Measurements from ENCODE around the gene TNNI3.

The TNNI3 gene

DNA sequence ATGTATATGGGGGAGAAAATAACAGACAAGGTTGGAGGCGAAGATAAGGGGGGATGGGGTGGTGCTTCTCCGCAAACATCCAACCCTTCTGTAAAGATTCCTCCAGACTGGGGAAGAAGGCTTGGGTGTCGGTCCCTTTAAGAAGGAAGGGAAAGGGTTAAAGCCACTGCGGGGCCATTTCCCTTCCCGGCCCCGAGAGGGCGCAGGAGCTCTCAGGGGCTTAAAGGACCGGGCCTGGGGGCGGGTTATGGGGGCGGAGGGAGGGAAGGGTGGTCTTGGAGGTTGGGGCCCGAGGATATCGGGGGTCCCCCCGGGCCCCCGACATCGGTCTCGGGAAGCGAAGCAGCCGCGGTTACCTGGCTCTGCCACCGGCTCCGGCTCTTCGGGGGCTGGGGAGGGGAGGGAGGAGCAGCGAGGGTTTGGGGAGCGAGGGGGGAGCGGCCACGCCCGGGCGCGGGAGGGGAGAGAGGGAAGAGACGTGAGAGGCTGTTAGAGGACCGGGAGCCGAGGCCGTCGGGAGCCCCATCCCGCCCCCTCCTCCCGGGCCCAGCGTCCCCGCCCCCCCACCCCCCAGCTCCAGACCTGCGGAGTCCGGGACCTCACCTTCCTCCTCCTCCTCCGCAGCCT is 11.3 kb downstream of the TNNI3 start:
- no peak for DNase-seq

DNA sequence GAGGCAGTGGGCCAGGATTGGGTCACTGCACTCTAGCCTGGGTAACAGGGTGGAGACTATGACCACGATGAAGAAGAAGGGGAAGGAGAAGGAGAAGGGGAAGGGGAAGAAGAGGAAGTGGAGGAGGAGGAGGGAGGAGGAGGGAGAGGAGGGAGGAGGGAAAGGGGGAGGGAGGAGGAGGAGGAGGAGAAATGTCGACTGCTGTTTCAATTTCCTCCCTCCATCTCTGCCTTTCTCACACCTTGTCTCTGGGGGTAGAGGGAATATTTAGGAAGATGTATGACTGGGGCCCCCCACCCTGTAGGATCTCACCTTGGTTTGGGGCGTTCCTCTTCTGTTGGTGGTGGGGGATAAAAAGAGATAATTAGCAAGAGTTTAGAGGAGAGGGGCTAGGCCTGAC is 12.3 kb downstream of the TNNI3 start:
- no peak for DNase-seq

DNA sequence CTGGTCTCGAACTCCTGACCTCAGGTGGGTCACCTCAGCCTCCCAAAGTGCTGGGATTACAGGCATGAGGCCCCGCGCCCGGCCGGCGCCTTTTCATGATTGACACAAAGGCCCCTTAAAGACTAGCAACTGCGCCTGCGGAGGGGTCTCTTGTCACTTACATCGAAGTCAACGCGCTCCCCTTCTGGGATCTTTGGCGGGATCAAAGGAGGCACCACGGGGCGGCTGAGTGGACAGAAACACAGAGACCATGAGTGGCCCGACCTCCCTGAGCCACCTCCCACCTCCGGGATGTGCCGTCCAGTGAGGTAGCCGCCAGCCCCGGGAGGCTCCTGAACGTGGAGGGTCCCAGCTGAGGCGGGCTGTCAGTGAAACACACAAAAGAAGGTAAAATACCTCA is 15.8 kb downstream of the TNNI3 start:
- DNase-seq, result no peak

DNA sequence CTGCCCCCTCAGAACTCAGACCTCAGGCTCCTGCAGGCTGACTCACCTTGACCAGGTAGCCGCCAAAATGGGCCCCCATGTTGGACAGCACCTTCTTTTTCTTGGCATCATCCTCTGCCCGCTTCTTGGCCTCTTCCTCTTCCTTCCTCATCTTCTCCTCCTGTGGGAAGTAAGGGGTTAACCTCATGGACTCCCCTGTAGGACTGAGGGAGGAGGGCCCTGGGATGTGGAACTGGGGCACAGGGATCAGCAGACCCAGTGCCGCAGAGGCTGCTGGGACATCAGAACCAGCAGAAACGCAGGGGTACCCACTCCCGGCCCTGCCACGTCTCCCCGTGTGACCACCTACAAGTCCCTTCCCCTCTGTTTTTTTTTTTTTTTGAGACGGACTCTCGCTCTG is 19.6 kb downstream of the TNNI3 start:
- DNase-seq, result no peak

DNA sequence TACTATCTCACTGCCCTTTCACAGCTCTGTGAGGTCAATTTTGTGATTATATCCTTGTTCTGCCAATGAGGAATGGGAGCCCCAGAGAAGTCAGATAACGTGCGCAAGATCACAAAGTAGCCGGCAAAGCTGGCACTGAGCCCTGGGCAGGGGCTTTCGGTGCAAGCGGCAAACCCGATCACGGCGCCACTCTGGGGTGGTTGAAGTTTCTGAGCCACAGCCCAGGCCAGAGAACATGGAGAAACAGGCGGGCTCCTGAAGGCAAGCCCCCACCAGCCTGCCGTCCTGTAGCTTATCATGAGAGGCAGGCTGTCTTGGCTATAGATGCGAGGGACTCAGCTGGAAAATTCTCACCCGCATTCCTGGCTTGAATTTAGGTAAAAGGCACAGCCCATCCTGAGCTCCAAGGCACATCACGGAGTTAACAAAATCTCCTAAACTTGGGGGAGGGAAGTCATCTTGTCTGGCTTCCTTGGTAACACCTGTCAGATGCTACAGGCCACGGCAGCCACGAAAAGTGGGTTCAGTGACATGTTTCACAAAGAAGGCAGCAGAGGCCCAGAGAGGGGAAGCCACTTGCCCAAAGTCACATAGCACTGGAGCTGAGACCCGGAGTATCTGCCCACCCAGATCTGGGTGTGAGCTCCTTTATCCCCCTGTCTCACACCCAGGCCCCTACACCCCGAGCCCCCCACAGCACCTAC is 21.0 kb downstream of the TNNI3 start:
- DNase-seq, result no peak

DNA sequence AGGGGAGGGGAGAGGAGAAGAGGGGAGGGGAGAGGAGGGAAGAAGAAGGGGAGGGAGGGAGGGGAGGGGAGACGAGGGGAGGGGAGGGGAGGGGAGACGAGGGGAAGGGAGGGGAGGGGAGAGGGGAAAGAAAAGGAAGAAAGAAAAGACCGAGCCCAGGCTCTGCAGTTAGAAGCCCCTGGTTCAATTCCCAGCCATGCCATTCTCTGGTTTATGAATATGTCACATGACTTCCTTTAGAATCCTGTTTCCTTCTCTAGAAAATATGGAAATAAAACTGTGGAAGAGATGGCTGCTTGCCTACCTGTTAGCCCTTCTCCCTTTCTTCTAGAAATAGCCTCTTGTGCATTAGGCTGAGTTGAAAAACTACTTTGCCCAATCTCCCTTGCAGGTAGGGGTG is 22.8 kb downstream of the TNNI3 start:
- DNase-seq, result no peak

DNA sequence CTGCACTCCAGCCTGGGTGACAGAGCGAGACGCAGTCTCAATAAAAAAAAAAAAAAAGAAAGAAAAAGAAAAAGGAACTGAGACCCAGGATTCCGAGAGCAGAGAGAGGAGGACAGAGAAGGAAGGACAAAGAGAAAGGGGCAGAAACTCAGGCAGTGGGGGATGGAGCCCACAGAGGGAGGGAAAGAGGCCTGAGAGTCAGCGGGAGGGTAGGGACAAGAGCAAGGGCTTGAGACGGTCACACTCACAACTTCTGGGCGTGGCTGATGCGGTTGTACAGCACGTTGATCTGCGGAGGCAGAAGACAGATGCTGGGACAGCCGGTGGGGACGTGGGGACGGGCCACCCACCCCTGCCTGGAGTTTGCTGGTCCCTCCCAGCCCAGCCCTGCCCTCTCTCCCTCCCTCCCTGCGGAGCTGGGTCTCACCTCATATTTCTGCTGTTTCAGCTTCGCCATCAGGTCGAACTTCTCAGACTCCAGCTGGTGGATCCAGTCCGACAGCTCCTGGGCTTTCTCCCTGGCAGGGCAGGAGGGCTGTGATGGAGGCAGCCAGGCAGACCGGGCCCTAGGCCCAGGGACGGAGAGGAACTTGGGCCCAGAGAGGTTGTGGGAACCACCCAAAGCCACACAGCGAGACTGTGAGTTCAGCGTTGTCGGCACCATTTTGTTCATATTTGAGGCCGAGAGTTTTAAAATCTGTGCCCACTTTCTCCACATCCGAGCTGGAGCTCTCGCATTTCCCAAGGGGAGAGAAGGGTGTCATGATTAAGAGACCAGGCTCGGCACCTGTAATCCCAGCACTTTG is 23.7 kb downstream of the TNNI3 start:
- no peak for DNase-seq

DNA sequence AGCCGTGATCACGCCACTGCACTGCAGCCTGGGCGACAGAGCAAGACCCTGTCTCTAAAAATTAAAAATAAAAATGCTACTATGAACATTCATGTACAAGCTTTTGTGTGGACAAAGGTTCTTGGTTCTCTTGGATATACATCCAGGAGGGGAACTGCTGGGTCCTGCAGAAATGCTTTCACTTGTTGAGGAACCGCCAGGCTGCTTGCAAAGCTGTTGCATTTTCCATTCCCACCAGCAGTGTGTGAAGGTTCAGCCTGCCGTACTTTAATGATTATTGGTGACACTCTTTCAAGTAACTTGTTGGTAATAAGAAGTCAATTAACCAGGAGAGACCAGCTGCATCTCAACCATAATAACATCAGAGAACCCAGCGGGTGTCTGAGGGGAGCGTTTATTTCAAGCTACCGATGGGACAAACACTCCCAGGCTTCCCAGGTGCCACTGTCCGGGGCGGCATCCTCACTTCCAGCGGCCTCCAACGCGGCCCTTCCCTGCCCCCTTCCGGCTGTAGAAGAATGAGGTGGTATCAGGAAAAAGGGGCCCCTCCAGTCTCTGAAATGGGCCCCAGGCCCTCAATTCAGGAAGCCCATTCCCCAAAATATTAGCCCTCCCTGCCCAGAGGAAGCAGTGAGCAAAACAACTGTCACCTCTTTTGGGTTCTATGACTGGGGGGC is 24.9 kb downstream of the TNNI3 start:
- no peak for DNase-seq

DNA sequence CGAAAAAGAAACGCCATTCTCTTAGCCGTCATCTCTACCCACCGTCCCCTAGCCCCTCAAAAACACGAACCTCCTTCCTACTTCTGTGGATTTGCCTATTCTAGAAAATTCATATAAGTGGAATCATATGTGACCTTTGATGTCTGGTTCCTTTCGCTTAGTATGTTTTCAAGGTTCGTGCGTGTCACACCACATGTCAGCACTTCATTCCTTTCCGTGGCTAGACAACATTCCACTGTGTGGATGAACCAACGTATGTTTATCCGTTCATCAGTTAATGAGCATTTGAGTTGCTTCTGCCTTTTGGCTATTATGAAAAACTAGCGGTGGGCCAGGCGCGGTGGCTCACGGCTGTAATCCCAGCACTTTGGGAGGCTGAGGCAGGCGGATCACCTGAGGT is 26.1 kb downstream of the TNNI3 start:
- no peak for DNase-seq

DNA sequence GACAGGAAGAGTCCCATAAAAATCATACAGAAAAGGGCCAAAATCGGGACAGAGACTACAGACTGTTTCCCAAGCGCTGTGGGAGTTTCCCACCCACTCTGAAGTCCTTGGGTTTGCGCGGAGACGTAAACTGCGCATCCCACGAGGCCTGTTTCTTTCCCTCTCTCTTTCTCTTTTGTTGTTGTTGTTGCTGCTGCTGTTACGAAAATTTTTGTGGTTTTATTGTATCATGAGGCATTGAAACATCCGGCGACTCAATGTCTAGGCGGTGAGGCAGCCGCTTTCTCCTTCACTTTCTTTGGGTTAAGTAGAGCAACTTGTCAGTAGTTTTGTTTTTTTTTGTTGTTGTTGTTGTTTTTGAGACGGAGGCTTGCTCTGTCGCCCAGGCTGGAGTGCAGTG is 38.5 kb downstream of the TNNI3 start:
- DNase-seq, result no peak

DNA sequence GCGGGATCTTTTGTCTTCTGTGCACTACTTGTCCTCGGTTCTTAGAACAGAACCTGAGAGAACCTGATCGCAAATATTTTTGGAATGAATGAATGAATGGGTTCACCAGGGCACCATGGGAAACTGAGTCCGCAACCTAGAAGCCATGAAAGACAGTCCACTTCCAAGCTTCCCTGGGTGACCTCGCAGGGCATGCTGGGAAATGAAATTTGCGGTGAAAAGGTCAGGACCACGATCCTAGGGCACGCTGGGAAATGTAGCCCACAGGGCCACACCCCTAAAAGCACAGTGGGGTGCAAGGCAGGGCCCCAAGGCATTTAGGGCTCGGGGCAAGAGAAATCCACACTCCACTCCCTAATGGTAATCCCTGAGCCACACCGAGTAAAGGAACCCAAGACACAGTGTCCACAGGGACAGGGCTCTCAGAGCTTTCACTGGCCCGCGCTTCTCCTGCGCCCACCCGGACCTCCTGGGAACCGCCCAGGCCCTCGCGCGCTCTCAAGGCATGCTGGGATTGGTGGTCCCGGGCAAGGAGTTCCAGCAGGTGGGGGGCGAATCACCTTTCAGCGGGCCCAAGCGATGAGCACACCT is 39.0 kb downstream of the TNNI3 start:
- DNase-seq, result peak; percentile 91

DNA sequence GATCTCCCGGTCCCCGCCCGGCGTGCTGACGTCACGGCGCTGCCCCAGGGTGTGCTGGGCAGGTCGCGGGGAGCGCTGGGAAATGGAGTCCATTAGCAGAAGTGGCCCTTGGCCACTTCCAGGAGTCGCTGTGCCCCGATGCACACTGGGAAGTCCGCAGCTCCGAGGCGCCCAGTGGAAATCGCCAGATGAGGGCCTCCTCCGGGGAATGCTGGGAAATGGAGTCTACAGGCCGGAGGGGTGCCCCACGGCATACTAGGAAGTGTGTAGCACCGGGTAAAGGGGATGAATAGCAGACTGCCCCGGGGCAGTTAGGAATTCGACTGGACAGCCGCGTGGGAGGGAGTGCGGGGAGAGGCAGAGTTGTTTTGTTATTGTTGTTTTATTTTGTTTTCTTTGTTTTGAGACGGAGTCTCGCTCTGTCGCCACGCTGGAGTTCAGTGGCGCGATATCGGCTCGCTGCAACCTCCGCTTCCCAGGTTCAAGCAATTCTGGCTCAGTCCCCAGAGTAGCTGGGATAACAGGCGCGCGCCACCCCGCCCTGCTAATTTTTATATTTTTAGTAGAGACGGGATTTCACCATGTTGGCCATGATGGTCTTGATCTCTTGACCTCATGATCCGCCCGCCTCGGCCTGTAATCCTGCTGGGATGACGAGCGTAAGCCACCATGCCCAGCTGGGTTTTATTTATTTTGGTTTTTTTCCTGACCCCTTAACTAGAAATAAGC is 39.7 kb downstream of the TNNI3 start:
- DNase-seq, result peak; percentile 96

DNA sequence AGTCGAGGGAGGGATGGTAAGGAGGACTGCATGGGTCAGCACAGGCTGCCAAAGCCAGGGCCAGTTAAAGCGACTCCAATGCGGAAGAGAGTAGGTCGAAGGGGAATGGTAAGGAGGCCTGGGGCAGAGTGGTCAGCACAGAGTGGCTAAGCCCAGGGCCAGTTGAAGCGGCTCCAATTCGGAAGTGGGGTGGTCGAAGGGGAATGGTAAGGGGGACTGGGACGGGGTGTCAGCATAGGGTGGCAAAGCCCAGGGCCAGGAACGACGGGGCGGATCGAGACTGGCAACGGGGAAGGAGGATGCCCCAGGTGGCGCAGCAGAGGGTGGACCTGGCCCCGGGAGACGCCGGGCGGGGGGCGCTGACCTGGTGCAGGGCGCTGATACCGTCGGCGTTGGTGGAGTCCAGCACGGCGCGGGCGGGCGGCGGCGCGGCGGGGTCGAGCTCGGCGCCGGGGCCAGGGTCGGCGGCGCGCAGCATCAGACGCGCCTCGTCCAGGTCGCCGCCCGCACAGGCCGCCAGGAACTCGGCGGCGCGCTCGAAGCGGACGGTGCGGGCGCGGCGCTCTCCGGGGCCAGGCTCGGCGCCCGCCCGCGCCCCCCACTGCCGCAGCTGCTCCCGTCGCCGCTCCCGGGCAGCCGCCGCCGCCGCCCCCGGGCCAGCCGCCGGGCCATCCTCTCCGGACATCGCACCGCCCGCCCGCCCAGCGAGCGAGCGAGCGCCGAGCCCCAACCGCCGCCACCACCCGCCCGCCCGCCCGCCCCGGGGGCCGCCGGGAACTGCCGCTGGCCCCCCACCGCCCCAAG is 40.5 kb downstream of the TNNI3 start, which contains the start of gene PPP1R12C:
Gene PPP1R12C (minus strand): TSS at position 779 of the 804 bp plus-strand sequence. CDS start 94 bp downstream, at position 685.
- peak; percentile 52 for DNase-seq

DNA sequence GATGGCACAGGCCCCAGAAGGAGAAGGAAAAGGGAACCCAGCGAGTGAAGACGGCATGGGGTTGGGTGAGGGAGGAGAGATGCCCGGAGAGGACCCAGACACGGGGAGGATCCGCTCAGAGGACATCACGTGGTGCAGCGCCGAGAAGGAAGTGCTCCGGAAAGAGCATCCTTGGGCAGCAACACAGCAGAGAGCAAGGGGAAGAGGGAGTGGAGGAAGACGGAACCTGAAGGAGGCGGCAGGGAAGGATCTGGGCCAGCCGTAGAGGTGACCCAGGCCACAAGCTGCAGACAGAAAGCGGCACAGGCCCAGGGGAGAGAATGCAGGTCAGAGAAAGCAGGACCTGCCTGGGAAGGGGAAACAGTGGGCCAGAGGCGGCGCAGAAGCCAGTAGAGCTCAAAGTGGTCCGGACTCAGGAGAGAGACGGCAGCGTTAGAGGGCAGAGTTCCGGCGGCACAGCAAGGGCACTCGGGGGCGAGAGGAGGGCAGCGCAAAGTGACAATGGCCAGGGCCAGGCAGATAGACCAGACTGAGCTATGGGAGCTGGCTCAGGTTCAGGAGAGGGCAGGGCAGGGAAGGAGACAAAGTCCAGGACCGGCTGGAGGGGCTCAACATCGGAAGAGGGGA is 41.2 kb downstream of the TNNI3 start:
- DNase-seq, result peak; percentile 54

DNA sequence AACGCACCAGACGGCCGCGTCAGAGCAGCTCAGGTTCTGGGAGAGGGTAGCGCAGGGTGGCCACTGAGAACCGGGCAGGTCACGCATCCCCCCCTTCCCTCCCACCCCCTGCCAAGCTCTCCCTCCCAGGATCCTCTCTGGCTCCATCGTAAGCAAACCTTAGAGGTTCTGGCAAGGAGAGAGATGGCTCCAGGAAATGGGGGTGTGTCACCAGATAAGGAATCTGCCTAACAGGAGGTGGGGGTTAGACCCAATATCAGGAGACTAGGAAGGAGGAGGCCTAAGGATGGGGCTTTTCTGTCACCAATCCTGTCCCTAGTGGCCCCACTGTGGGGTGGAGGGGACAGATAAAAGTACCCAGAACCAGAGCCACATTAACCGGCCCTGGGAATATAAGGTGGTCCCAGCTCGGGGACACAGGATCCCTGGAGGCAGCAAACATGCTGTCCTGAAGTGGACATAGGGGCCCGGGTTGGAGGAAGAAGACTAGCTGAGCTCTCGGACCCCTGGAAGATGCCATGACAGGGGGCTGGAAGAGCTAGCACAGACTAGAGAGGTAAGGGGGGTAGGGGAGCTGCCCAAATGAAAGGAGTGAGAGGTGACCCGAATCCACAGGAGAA is 42.0 kb downstream of the TNNI3 start:
- DNase-seq, result no peak

DNA sequence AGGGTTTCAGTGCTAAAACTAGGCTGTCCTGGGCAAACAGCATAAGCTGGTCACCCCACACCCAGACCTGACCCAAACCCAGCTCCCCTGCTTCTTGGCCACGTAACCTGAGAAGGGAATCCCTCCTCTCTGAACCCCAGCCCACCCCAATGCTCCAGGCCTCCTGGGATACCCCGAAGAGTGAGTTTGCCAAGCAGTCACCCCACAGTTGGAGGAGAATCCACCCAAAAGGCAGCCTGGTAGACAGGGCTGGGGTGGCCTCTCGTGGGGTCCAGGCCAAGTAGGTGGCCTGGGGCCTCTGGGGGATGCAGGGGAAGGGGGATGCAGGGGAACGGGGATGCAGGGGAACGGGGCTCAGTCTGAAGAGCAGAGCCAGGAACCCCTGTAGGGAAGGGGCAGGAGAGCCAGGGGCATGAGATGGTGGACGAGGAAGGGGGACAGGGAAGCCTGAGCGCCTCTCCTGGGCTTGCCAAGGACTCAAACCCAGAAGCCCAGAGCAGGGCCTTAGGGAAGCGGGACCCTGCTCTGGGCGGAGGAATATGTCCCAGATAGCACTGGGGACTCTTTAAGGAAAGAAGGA is 42.9 kb downstream of the TNNI3 start:
- no peak for DNase-seq

DNA sequence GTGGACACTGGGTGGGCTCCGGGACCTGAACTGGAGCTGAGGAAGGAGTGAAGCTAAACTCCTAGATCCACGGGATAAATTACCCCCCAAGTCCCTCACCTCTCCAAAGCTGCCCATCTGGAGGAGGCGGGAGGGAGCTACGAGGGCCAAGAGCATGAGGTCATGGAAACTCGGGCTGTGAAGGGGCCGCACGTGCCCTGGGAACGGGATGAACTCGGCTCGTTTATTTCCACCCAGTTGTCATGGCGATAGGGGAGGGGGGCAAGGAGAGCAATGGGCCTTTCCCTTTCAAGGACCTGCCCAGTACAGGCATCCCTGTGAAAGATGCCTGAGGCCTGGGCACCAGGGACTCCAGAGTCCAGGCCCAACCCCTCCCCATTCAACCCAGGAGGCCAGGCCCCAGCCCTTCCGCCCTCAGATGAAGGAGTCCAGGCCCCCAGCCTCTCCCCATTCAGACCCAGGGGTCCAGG is 43.9 kb downstream of the TNNI3 start:
- DNase-seq, result peak; percentile 76

DNA sequence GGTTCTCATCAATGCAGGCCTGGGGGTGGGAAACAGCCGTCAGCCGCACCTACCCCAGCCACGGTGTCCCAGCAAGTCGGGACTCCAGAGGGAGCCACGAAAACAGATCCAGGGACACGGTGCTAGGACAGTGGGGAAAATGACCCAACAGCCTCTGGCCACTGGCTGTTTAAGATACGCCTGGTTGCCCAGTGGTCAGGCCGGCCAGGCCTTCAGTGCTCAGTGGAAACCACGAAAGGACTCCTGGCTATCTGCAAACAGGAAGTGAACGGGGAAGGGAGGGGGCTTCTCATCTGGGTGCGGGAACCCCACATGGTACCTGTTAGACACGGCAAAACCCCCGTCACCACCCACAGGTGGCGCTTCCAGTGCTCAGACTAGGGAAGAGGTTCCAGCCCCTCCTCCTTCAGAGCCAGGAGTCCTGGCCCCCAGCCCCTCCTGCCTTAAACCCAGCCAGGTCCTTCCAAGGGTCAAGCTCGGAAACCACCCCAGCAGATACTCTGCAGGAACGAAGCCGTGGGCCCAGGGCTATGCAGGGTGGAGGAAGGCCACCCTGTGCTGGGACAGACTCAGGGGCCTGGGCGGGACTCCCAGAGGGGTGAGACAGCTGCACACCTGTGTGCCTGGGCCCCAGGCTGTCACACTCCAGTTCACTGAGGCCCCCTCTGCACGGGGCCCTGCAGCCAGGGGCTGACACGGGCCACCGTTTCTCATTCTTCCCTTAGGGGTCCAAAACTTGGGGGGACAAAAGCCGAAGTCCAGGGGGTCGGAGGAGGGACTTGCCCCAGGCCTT is 44.6 kb downstream of the TNNI3 start:
- DNase-seq, result no peak

DNA sequence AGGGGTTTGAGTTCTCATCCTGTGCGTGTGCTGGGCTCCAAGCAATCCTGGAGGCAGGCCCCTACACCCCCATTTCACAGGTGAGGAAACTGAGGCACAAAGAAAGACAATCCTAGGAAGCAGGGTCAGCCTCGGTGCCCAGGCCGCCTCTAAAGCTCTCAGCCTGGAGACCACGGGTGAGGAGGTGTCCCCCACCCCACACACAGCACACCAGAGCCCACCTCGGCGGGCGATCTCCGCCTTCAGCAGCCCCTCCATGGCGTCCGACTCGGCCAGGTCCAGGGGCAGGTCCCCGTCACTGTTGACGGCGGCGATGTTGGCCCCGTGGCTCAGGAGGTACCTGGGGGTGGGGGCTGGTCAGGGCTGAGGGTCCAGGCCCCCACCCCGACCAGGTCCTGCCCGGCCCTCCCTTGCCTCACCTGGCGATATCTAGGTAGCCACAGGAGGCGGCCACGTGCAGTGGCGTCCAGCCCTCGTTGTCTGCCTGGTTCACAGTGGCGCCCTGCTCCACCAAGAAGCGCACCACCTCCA is 45.2 kb downstream of the TNNI3 start:
- DNase-seq, result no peak

All from retina (tissue), 1 donor.